Stimulated activated naive B cell treated with anti-CD40 and anti-IgM and Interleukin-4, amounts not matched to agents 10 μg/mL and 1 μg/mL and 100 μg/mL, for 72 hours (primary cell): Measurements from ENCODE around the gene FAM210A.

Experiments
- ATAC-seq, 2 donors: fragments of 150-1000 bp; cut with Tn5 transposase; replicated peaks; 2 replicates each; pipeline ENCODE4 v1.10.0; 2021; ENCODE audit warnings: moderate library complexity in 1 of 2
- DNase-seq: peaks from one replicate; pipeline ENCODE4 v3.0.0; 2021
- H3K27ac Mint-ChIP-seq: one replicate; pipeline ENCODE4 v1.8.0; 2022; ENCODE audit warnings: mild to moderate bottlenecking, mixed read lengths
- H3K27me3 Mint-ChIP-seq, 2 donors: one replicate each; pipeline ENCODE4 v1.8.0; 2022; ENCODE audit warnings: mixed read lengths in 2 of 2
- H3K36me3 Mint-ChIP-seq, 2 donors: one replicate each; pipeline ENCODE4 v1.8.0; 2022; ENCODE audit warnings: mixed read lengths in 2 of 2, mild to moderate bottlenecking in 1 of 2
- H3K4me1 Mint-ChIP-seq, 2 donors: one replicate each; pipeline ENCODE4 v1.8.0; 2022; ENCODE audit warnings: mixed read lengths in 2 of 2, mild to moderate bottlenecking in 1 of 2
- H3K4me3 Mint-ChIP-seq, 2 donors: one replicate each; pipeline ENCODE4 v1.8.0; 2022; ENCODE audit warnings: mild to moderate bottlenecking in 2 of 2, mixed read lengths in 2 of 2, moderate library complexity in 1 of 2
- H3K9me3 Mint-ChIP-seq, 2 donors: one replicate each; pipeline ENCODE4 v1.8.0; 2022; ENCODE audit warnings: mixed read lengths in 2 of 2, mild to moderate bottlenecking in 1 of 2

FAM210A gene

GRCh38 chr18:13626544-13626908, 99.8 kb downstream of the FAM210A start:
- peak overlapping the region; percentile 42 for H3K27ac Mint-ChIP-seq
- no peak for ATAC-seq
- no peaks in the 10 kb centered on the region for H3K9me3 Mint-ChIP-seq

GRCh38 chr18:13625843-13626543, 100.4 kb downstream of the FAM210A start:
- H3K27me3 Mint-ChIP-seq, result no peaks in the 10 kb centered on the region
- H3K9me3 Mint-ChIP-seq, result no peaks in the 10 kb centered on the region
- H3K36me3 Mint-ChIP-seq, result peaks cover 36 to 68% of the 10 kb centered on the region in 2 donors
- H3K27ac Mint-ChIP-seq, result no peak overlapping the region
- no peak overlapping the region for H3K4me3 Mint-ChIP-seq
- no peak for DNase-seq
- ATAC-seq, result no peak
- H3K4me1 Mint-ChIP-seq, result peaks cover 28 to 59% of the 10 kb centered on the region in 2 donors

More at GRCh38 chr18:13626544-13626908, 99.8 kb downstream of the FAM210A start:
- Mint-ChIP-seq H3K27me3 (no peaks in the 10 kb centered on the region), H3K4me1 (peaks cover 28 to 56% of the 10 kb centered on the region in 2 donors), H3K4me3 (no peak overlapping the region), H3K36me3 (peaks cover 30 to 68% of the 10 kb centered on the region in 2 donors)
- DNase-seq, result no peak

GRCh38 chr18:13625355-13625754, 101.0 kb downstream of the FAM210A start:
- H3K27me3 Mint-ChIP-seq, result no peaks in the 10 kb centered on the region
- H3K4me3 Mint-ChIP-seq, result no peak overlapping the region
- DNase-seq (no peak), ATAC-seq (no peak)
- H3K9me3 Mint-ChIP-seq, result no peaks in the 10 kb centered on the region
- peaks cover 33 to 64% of the 10 kb centered on the region in 2 donors for H3K4me1 Mint-ChIP-seq
- peaks cover 41 to 69% of the 10 kb centered on the region in 2 donors for H3K36me3 Mint-ChIP-seq
- peak overlapping the region; percentile 21 for H3K27ac Mint-ChIP-seq

GRCh38 chr18:13624563-13625237, 101.7 kb downstream of the FAM210A start:
- no peaks in the 10 kb centered on the region for H3K9me3 Mint-ChIP-seq
- H3K4me1 Mint-ChIP-seq, result peaks cover 34 to 64% of the 10 kb centered on the region in 2 donors
- DNase-seq, result no peak
- no peak overlapping the region for H3K4me3 Mint-ChIP-seq
- H3K27ac Mint-ChIP-seq, result peak overlapping the region; percentile 21
- H3K36me3 Mint-ChIP-seq, result peaks cover 45 to 68% of the 10 kb centered on the region in 2 donors
- no peaks in the 10 kb centered on the region for H3K27me3 Mint-ChIP-seq
- ATAC-seq, result no peak

GRCh38 chr18:13623871-13624270, 102.5 kb downstream of the FAM210A start:
- DNase-seq, result no peak
- Mint-ChIP-seq H3K27ac (no peak overlapping the region), H3K4me1 (peaks cover 31 to 61% of the 10 kb centered on the region in 2 donors), H3K36me3 (peaks cover 47 to 66% of the 10 kb centered on the region in 2 donors), H3K4me3 (no peak overlapping the region), H3K9me3 (no peaks in the 10 kb centered on the region), H3K27me3 (no peaks in the 10 kb centered on the region)
- ATAC-seq, result no peak

- Mint-ChIP-seq H3K27ac (no peak overlapping the region), H3K9me3 (no peaks in the 10 kb centered on the region), H3K27me3 (no peaks in the 10 kb centered on the region), H3K4me3 (no peak overlapping the region), H3K4me1 (peaks cover 30 to 61% of the 10 kb centered on the region in 2 donors), H3K36me3 (peaks cover 47 to 67% of the 10 kb centered on the region in 2 donors)
- DNase-seq, result no peak
- ATAC-seq, result no peak
Measured at GRCh38 chr18:13623348-13623747, 103.0 kb downstream of the FAM210A start.

- H3K27me3 Mint-ChIP-seq, result no peaks in the 10 kb centered on the region
- ATAC-seq, result no peak
Measured at GRCh38 chr18:13622751-13623150, 103.6 kb downstream of the FAM210A start.

GRCh38 chr18:13621886-13622619, 104.3 kb downstream of the FAM210A start:
- ATAC-seq, result no peak
- no peaks in the 10 kb centered on the region for H3K27me3 Mint-ChIP-seq
- H3K9me3 Mint-ChIP-seq, result no peaks in the 10 kb centered on the region
- H3K36me3 Mint-ChIP-seq, result peaks cover 44 to 66% of the 10 kb centered on the region in 2 donors
- H3K4me3 Mint-ChIP-seq, result no peak overlapping the region
- H3K4me1 Mint-ChIP-seq, result peaks cover 32 to 62% of the 10 kb centered on the region in 2 donors
- no peak for DNase-seq
- H3K27ac Mint-ChIP-seq, result no peak overlapping the region

More at GRCh38 chr18:13622751-13623150, 103.6 kb downstream of the FAM210A start:
- Mint-ChIP-seq H3K9me3 (no peaks in the 10 kb centered on the region), H3K4me1 (peaks cover 31 to 61% of the 10 kb centered on the region in 2 donors), H3K36me3 (peaks cover 50 to 66% of the 10 kb centered on the region in 2 donors), H3K4me3 (no peak overlapping the region), H3K27ac (no peak overlapping the region)
- DNase-seq, result no peak

GRCh38 chr18:13621446-13621849, 104.9 kb downstream of the FAM210A start:
- no peak for ATAC-seq
- Mint-ChIP-seq H3K27me3 (no peaks in the 10 kb centered on the region), H3K27ac (no peak overlapping the region), H3K4me1 (peaks cover 35 to 62% of the 10 kb centered on the region in 2 donors), H3K4me3 (no peak overlapping the region), H3K36me3 (peaks cover 43 to 64% of the 10 kb centered on the region in 2 donors), H3K9me3 (no peaks in the 10 kb centered on the region)
- no peak for DNase-seq

GRCh38 chr18:13620818-13621445, 105.4 kb downstream of the FAM210A start:
- no peak overlapping the region for H3K4me3 Mint-ChIP-seq
- peaks cover 36 to 62% of the 10 kb centered on the region in 2 donors for H3K4me1 Mint-ChIP-seq
- no peak for DNase-seq

GRCh38 chr18:13620206-13620672, 106.1 kb downstream of the FAM210A start:
- Mint-ChIP-seq H3K9me3 (no peaks in the 10 kb centered on the region), H3K27me3 (no peaks in the 10 kb centered on the region), H3K4me1 (peaks cover 38 to 66% of the 10 kb centered on the region in 2 donors), H3K27ac (peak overlapping the region; percentile 72), H3K36me3 (peaks cover 41 to 64% of the 10 kb centered on the region in 2 donors), H3K4me3 (no peak overlapping the region)
- ATAC-seq (no peak), DNase-seq (no peak)

More at GRCh38 chr18:13620818-13621445, 105.4 kb downstream of the FAM210A start:
- ATAC-seq, result no peak
- Mint-ChIP-seq H3K27ac (no peak overlapping the region), H3K27me3 (no peaks in the 10 kb centered on the region), H3K36me3 (peaks cover 43 to 64% of the 10 kb centered on the region in 2 donors), H3K9me3 (no peaks in the 10 kb centered on the region)

GRCh38 chr18:13619505-13620205, 106.7 kb downstream of the FAM210A start:
- DNase-seq (no peak), ATAC-seq (no peak)
- H3K36me3 Mint-ChIP-seq, result peaks cover 47 to 64% of the 10 kb centered on the region in 2 donors
- no peak overlapping the region for H3K4me3 Mint-ChIP-seq
- H3K27ac Mint-ChIP-seq, result peak overlapping the region; percentile 72
- no peaks in the 10 kb centered on the region for H3K9me3 Mint-ChIP-seq
- H3K4me1 Mint-ChIP-seq, result peaks cover 40 to 72% of the 10 kb centered on the region in 2 donors
- H3K27me3 Mint-ChIP-seq, result no peaks in the 10 kb centered on the region

GRCh38 chr18:13618760-13619438, 107.5 kb downstream of the FAM210A start:
- peaks cover 50 to 67% of the 10 kb centered on the region in 2 donors for H3K36me3 Mint-ChIP-seq
- ATAC-seq, result no peak
- peak overlapping the region; percentile 89 for H3K27ac Mint-ChIP-seq
- H3K27me3 Mint-ChIP-seq, result no peaks in the 10 kb centered on the region
- peaks cover 45 to 80% of the 10 kb centered on the region in 2 donors for H3K4me1 Mint-ChIP-seq
- no peak for DNase-seq
- no peak overlapping the region for H3K4me3 Mint-ChIP-seq
- no peaks in the 10 kb centered on the region for H3K9me3 Mint-ChIP-seq
